Activated CD8-positive, alpha-beta memory T cell treated with anti-CD3 and anti-CD28 coated beads, Interleukin-2, amount 50 U/mL, for 1 hour (primary cell): ENCODE measurements around the gene UNC79.

Source experiments
- DNase-seq: peaks from one replicate; pipeline ENCODE4 v3.0.0-alpha.2; 2020; ENCODE audit errors: extremely low read depth

Gene UNC79

GRCh38 chr14:93749076-93749420, 318.3 kb downstream of the UNC79 start:
- DNase-seq = no peak

GRCh38 chr14:93751946-93752655, 321.4 kb downstream of the UNC79 start:
- no peak for DNase-seq

- DNase-seq = no peak
Measured at GRCh38 chr14:93752980-93753561, 322.3 kb downstream of the UNC79 start.

GRCh38 chr14:93753647-93754046, 322.9 kb downstream of the UNC79 start:
- DNase-seq = no peak

- no peak for DNase-seq
Measured at GRCh38 chr14:93757206-93757605, 326.5 kb downstream of the UNC79 start.
